ENCODE measurements around the gene HS3ST1.
A peak's percentile ranks its signal among the peaks of the same experiment; 100 is the strongest.

HS3ST1 gene

GRCh38 chr4:11436673-11437072 lies 8.0 kb upstream of the HS3ST1 start:
- peaks cover 13% of the 10 kb centered on the region for H3K4me1 ChIP-seq (ENCODE audit: low read length)
- peak overlapping the region; percentile 13; the same call in 1 of the 2 replicates for H3K4me2 ChIP-seq (ENCODE audit: low read length)
- H3K9ac ChIP-seq (ENCODE audit: low read length): no peak overlapping the region
- TF ChIP-seq, protein P1, sequence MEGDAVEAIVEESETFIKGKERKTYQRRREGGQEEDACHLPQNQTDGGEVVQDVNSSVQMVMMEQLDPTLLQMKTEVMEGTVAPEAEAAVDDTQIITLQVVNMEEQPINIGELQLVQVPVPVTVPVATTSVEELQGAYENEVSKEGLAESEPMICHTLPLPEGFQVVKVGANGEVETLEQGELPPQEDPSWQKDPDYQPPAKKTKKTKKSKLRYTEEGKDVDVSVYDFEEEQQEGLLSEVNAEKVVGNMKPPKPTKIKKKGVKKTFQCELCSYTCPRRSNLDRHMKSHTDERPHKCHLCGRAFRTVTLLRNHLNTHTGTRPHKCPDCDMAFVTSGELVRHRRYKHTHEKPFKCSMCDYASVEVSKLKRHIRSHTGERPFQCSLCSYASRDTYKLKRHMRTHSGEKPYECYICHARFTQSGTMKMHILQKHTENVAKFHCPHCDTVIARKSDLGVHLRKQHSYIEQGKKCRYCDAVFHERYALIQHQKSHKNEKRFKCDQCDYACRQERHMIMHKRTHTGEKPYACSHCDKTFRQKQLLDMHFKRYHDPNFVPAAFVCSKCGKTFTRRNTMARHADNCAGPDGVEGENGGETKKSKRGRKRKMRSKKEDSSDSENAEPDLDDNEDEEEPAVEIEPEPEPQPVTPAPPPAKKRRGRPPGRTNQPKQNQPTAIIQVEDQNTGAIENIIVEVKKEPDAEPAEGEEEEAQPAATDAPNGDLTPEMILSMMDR (IDR thresholded peaks at IDR 0.05; ENCODE audit: low read depth, low read length): no peak
- no peak for TF ChIP-seq EZH2phosphoT487 (IDR thresholded peaks at IDR 0.05; ENCODE audit: low read depth)
- H2AFZ ChIP-seq (ENCODE audit: low read depth, low read length): 0 out of 2 replicates have a peak overlapping the region, but pooled peaks have one; percentile 61
- H3K9me3 ChIP-seq (ENCODE audit: insufficient read depth, low read length): no peaks in the 10 kb centered on the region
- H3K36me3 ChIP-seq (replicated peaks; ENCODE audit: low read depth, low read length): no peaks in the 10 kb centered on the region
- no peaks in the 10 kb centered on the region for H3K27me3 ChIP-seq (ENCODE audit: low read depth, low read length)
- H3K27ac ChIP-seq (ENCODE audit: low read length): no peak overlapping the region
- H4K20me1 ChIP-seq (ENCODE audit: insufficient read depth, low read length): no peaks in the 10 kb centered on the region
- H3K79me2 ChIP-seq (ENCODE audit: low read length): no peaks in the 10 kb centered on the region
- no peak overlapping the region for H3K4me3 ChIP-seq (ENCODE audit: low read length)

GRCh38 chr4:11436084-11436483 lies 7.4 kb upstream of the HS3ST1 start:
- Histone ChIP-seq H3K9ac (ENCODE audit: low read length) (no peak overlapping the region), H3K4me2 (ENCODE audit: low read length) (peak overlapping the region; percentile 13)
- TF ChIP-seq, protein P1 (IDR thresholded peaks at IDR 0.05; ENCODE audit: low read depth, low read length): no peak
- no peak for TF ChIP-seq EZH2phosphoT487 (IDR thresholded peaks at IDR 0.05; ENCODE audit: low read depth)

GRCh38 chr4:11435557-11435956 lies 6.9 kb upstream of the HS3ST1 start:
- Histone ChIP-seq H2AFZ (ENCODE audit: low read depth, low read length) (no peak overlapping the region), H3K79me2 (ENCODE audit: low read length) (no peaks in the 10 kb centered on the region), H4K20me1 (ENCODE audit: insufficient read depth, low read length) (no peaks in the 10 kb centered on the region), H3K27me3 (ENCODE audit: low read depth, low read length) (no peaks in the 10 kb centered on the region), H3K27ac (ENCODE audit: low read length) (no peak overlapping the region), H3K4me3 (ENCODE audit: low read length) (no peak overlapping the region), H3K36me3 (replicated peaks; ENCODE audit: low read depth, low read length) (no peaks in the 10 kb centered on the region), H3K4me1 (ENCODE audit: low read length) (peaks cover 13% of the 10 kb centered on the region), H3K4me2 (ENCODE audit: low read length) (no peak overlapping the region), H3K9me3 (ENCODE audit: insufficient read depth, low read length) (no peaks in the 10 kb centered on the region), H3K9ac (ENCODE audit: low read length) (no peak overlapping the region)
- TF ChIP-seq, protein P1 (IDR thresholded peaks at IDR 0.05; ENCODE audit: low read depth, low read length): no peak
- no peak for TF ChIP-seq EZH2phosphoT487 (IDR thresholded peaks at IDR 0.05; ENCODE audit: low read depth)

More at GRCh38 chr4:11436084-11436483, 7.4 kb upstream of the HS3ST1 start:
- H2AFZ ChIP-seq (ENCODE audit: low read depth, low read length): peak overlapping the region; percentile 61; the same call in 1 of the 2 replicates
- no peak overlapping the region for H3K4me3 ChIP-seq (ENCODE audit: low read length)
- H3K9me3 ChIP-seq (ENCODE audit: insufficient read depth, low read length): no peaks in the 10 kb centered on the region
- H3K27me3 ChIP-seq (ENCODE audit: low read depth, low read length): no peaks in the 10 kb centered on the region
- H3K36me3 ChIP-seq (replicated peaks; ENCODE audit: low read depth, low read length): no peaks in the 10 kb centered on the region
- H3K79me2 ChIP-seq (ENCODE audit: low read length): no peaks in the 10 kb centered on the region
- no peak overlapping the region for H3K27ac ChIP-seq (ENCODE audit: low read length)
- H3K4me1 ChIP-seq (ENCODE audit: low read length): peaks cover 13% of the 10 kb centered on the region
- no peaks in the 10 kb centered on the region for H4K20me1 ChIP-seq (ENCODE audit: insufficient read depth, low read length)

DNA sequence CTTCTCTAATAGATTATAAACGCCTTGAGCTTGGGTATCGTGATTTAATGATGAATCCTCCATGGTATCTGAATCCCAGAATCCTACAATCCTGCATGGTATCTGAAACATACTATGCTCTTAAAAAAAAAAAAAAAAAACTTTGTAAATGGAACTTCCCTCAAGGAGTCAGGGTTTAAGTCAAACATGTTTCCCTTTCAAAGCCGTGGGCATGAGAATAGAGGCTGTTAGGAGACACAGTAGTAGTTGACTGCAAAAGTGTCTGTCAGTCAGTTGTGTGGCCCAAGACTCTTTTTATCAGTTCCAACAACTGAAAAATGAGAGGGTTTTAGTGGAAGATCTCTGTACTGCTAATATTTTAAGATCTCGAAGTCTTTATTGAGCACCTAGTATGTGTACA lies 2.4 kb upstream of the HS3ST1 start:
- Histone ChIP-seq H3K4me1 (ENCODE audit: low read length) (peaks cover 6% of the 10 kb centered on the region), H3K4me2 (ENCODE audit: low read length) (no peak overlapping the region), H3K36me3 (replicated peaks; ENCODE audit: low read depth, low read length) (no peaks in the 10 kb centered on the region), H3K79me2 (ENCODE audit: low read length) (no peaks in the 10 kb centered on the region), H3K9ac (ENCODE audit: low read length) (no peak overlapping the region), H3K27ac (ENCODE audit: low read length) (no peak overlapping the region), H2AFZ (ENCODE audit: low read depth, low read length) (no peak overlapping the region), H3K27me3 (ENCODE audit: low read depth, low read length) (no peaks in the 10 kb centered on the region), H3K4me3 (ENCODE audit: low read length) (no peak overlapping the region), H3K9me3 (ENCODE audit: insufficient read depth, low read length) (no peaks in the 10 kb centered on the region), H4K20me1 (ENCODE audit: insufficient read depth, low read length) (no peaks in the 10 kb centered on the region)
- TF ChIP-seq EZH2phosphoT487 (IDR thresholded peaks at IDR 0.05; ENCODE audit: low read depth): no peak

All from OCI-LY3 (cell line).